ENCODE results near the gene AGFG2.
"Not testable (repeated sequence)": the region's sequence is repeated elsewhere in the genome, so short reads cannot be mapped to it uniquely, and the experiment has no call there.

AGFG2 gene

GRCh38 chr7:100546129-100546925 lies 7.3 kb downstream of the AGFG2 start:
- Histone ChIP-seq H3K27ac (peak overlapping the region in 9 of 11 experiments; percentile 16 to 62 (median 37); a peak in 14 of 22 replicates), H3K9me3 (replicated peaks in 1 of 11) (no peaks in the 10 kb centered on the region), H3K4me1 (peaks cover 60 to 66% (median 62%) of the 10 kb centered on the region in 10 experiments), H3K4me3 (no peak overlapping the region), H3K4me2 (peak overlapping the region; percentile 44 to 85 (median 77)), H3K9ac (peak overlapping the region in 5 of 11 experiments; percentile 0 to 39 (median 22); a peak in 8 of 22 replicates), H4K20me1 (no peaks in the 10 kb centered on the region), H3K36me3 (peaks cover 0 to 14% (median 5%) of the 10 kb centered on the region in 11 experiments; a peak in 10 of 22 replicates), H3K27me3 (no peaks in the 10 kb centered on the region)
- TF ChIP-seq Cebpa-rat (IDR thresholded peaks at IDR 0.05), result no peak

DNA sequence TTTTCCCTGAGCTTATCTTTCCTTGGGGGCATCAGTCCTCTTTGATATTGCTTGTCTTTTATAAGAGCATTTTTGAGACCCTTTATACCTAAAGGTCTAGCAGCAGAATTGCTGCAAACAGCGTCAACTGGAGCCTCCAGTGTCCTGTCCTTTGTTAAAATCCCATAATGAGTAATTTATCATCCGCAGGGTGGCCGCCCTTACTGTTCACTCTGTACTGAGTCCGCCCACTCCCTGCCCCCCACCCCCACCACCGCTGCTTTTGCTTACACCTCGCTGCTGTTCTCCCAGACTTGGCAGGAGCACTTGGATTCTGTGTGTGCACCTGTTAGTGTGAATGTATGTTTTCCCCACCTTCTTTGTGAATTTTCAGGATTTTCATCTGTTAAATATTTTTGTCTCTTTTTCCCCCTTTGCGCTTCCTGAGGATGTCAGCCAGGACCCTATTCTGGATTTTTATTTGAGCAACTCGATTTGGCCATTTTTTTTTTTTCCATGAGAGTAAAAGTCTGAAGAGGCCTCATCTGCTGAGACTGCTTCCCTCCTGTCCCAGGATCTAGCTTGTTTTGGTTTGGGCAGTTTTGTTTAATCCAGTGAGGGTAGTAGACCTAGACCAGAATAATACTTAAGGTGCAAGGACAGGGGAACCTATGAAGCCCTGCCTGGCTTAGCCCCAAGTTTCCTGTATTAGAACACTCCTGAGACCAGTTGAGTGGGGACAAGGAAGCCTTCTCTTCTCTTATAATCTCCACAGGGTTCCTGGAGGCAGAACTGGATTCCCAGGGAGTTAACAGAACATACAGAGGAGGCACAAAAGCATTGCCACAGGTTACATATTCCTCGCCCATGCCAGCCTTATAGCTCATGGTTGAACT lies 8.2 kb downstream of the AGFG2 start:
- Histone ChIP-seq H3K4me2 (peak overlapping the region; percentile 50 to 85 (median 78)), H3K4me1 (peaks cover 60 to 66% (median 62%) of the 10 kb centered on the region in 10 experiments), H3K4me3 (no peak overlapping the region), H3K27me3 (no peaks in the 10 kb centered on the region), H3K36me3 (peaks cover 0 to 23% (median 10%) of the 10 kb centered on the region in 11 experiments; a peak in 16 of 22 replicates), H3K27ac (peak overlapping the region in 10 of 11 experiments; percentile 1 to 73 (median 58); a peak in 17 of 22 replicates), H3K9ac (peak overlapping the region in 4 of 11 experiments; percentile 7 to 35 (median 22); a peak in 6 of 22 replicates), H3K9me3 (replicated peaks in 1 of 11) (no peaks in the 10 kb centered on the region), H4K20me1 (no peaks in the 10 kb centered on the region)
- TF ChIP-seq Cebpa-rat (IDR thresholded peaks at IDR 0.05), result no peak

- Histone ChIP-seq H3K9me3 (replicated peaks in 1 of 11) (no peaks in the 10 kb centered on the region), H3K4me3 (no peak overlapping the region), H3K36me3 (peaks cover 3 to 30% (median 17%) of the 10 kb centered on the region in 11 experiments; a peak in 20 of 22 replicates), H3K9ac (peak overlapping the region in 5 of 11 experiments; percentile 7 to 41 (median 22); a peak in 8 of 22 replicates), H3K27ac (peak overlapping the region; percentile 1 to 73 (median 55); a peak in 17 of 22 replicates), H4K20me1 (no peaks in the 10 kb centered on the region), H3K27me3 (no peaks in the 10 kb centered on the region), H3K4me2 (peak overlapping the region; percentile 50 to 85 (median 78)), H3K4me1 (peaks cover 60 to 66% (median 62%) of the 10 kb centered on the region in 10 experiments)
- TF ChIP-seq Cebpa-rat (IDR thresholded peaks at IDR 0.05), result no peak
These were observed 8.9 kb downstream of the AGFG2 start for GRCh38 chr7:100547872-100548271.

GRCh38 chr7:100548446-100548845 lies 9.4 kb downstream of the AGFG2 start:
- not testable (repeated sequence) for H3K9ac ChIP-seq; H3K9me3 ChIP-seq (replicated peaks in 1 of 11); H3K27me3 ChIP-seq; H3K4me3 ChIP-seq; H4K20me1 ChIP-seq
- peaks cover 60 to 66% (median 62%) of the 10 kb centered on the region in 10 experiments for H3K4me1 ChIP-seq
- H3K4me2 ChIP-seq, result peak overlapping the region; percentile 50 to 85 (median 78)
- peak overlapping the region in 9 of 11 experiments; percentile 1 to 73 (median 62); a peak in 10 of 22 replicates for H3K27ac ChIP-seq
- peaks cover 8 to 35% (median 23%) of the 10 kb centered on the region in 11 experiments; a peak in 20 of 22 replicates for H3K36me3 ChIP-seq

- no peak overlapping the region for H3K4me2 ChIP-seq
- no peak overlapping the region for H3K27ac ChIP-seq
- H3K9me3 ChIP-seq (replicated peaks in 1 of 11), result no peaks in the 10 kb centered on the region
- H4K20me1 ChIP-seq, result no peaks in the 10 kb centered on the region; a peak in 1 of 22 replicates
- H3K9ac ChIP-seq, result no peak overlapping the region
- peaks cover 32 to 55% (median 32%) of the 10 kb centered on the region in 10 experiments for H3K4me1 ChIP-seq
- H3K36me3 ChIP-seq, result peaks cover 22 to 75% (median 55%) of the 10 kb centered on the region in 11 experiments
- H3K27me3 ChIP-seq, result no peaks in the 10 kb centered on the region
- H3K4me3 ChIP-seq, result no peak overlapping the region
- no peak for TF ChIP-seq Cebpa-rat (IDR thresholded peaks at IDR 0.05)
These were observed 13.5 kb downstream of the AGFG2 start for GRCh38 chr7:100552532-100552931.

DNA sequence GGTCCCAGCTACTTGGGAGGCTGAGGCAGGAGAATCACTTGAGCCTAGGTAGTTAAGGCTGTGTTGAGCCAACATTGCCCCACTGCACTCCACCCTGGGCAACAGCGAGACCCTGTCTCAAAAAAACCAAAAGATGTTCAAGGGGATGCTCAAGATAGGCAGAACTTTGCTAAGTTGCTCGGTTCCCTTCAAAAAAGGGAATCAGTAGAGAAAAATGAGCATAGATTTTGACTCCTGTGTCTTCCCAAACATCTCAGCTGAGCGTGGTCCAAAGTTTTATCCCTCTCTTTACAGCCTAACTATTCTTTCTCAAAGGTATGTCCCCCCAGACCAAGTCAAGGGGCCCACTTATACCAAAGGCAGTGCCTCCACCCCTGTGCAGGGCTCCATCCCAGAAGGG lies 14.0 kb downstream of the AGFG2 start:
- H3K36me3 ChIP-seq, result peaks cover 22 to 80% (median 57%) of the 10 kb centered on the region in 11 experiments
- TF ChIP-seq Cebpa-rat (IDR thresholded peaks at IDR 0.05), result no peak

DNA sequence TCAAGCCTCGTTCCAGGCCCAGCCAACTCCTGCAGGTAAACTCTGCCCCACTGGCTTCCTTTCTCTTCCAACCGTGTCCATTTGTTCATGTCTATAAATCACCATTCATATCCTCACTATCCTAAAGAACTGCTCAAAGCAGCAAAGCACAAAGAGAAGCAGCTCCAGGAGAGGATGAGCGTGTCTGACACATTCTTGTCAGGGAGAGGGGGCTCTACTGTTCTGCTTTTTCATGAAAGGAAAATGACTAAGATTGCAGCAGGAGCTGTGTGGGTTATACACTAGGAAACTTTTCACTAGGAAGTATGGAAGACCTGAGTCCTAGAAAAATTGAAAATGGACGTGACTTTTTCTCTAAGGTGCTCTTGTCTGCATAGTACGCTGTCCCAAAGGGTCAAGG lies 16.7 kb downstream of the AGFG2 start:
- Histone ChIP-seq H3K4me1 (peaks cover under 1 to 24% (median 2%) of the 10 kb centered on the region in 10 experiments; a peak in 19 of 20 replicates), H3K36me3 (peaks cover 22 to 76% (median 54%) of the 10 kb centered on the region in 11 experiments), H3K9ac (peak overlapping the region in 2 of 11 experiments; percentile 7 to 24; a peak in 2 of 22 replicates)

More for the DNA sequence above, 14.0 kb downstream of the AGFG2 start:
- Histone ChIP-seq H3K27ac (no peak overlapping the region), H3K4me2 (no peak overlapping the region), H3K9me3 (replicated peaks in 1 of 11) (no peaks in the 10 kb centered on the region), H3K9ac (0 out of 22 replicates have a peak overlapping the region, but pooled peaks of 1 of the 11 experiments have one; percentile 9), H3K4me1 (peaks cover 27 to 50% (median 27%) of the 10 kb centered on the region in 10 experiments), H3K4me3 (no peak overlapping the region), H4K20me1 (no peaks in the 10 kb centered on the region; a peak in 1 of 22 replicates), H3K27me3 (no peaks in the 10 kb centered on the region)

GRCh38 chr7:100556541-100556940 lies 17.5 kb downstream of the AGFG2 start:
- H3K27me3 ChIP-seq, result no peaks in the 10 kb centered on the region
- no peaks in the 10 kb centered on the region for H3K9me3 ChIP-seq (replicated peaks in 1 of 11)
- peak overlapping the region in 2 of 11 experiments; percentile 2 to 28; a peak in 1 of 22 replicates for H3K4me2 ChIP-seq
- TF ChIP-seq Cebpa-rat (IDR thresholded peaks at IDR 0.05), result no peak
- H3K4me1 ChIP-seq, result peaks cover 0 to 23% (median 1%) of the 10 kb centered on the region in 10 experiments; a peak in 8 of 20 replicates
- H3K36me3 ChIP-seq, result peaks cover 22 to 73% (median 50%) of the 10 kb centered on the region in 11 experiments
- H4K20me1 ChIP-seq, result no peaks in the 10 kb centered on the region; a peak in 1 of 22 replicates
- H3K4me3 ChIP-seq, result no peak overlapping the region
- H3K27ac ChIP-seq, result peak overlapping the region in 1 of 11 experiments; percentile 54; a peak in 1 of 22 replicates
- H3K9ac ChIP-seq, result peak overlapping the region in 3 of 11 experiments; percentile 7 to 24 (median 23); a peak in 4 of 22 replicates

More for the DNA sequence above, 16.7 kb downstream of the AGFG2 start:
- Histone ChIP-seq H3K27ac (peak overlapping the region in 1 of 11 experiments; percentile 54; a peak in 1 of 22 replicates), H4K20me1 (no peaks in the 10 kb centered on the region; a peak in 1 of 22 replicates), H3K9me3 (replicated peaks in 1 of 11) (no peaks in the 10 kb centered on the region), H3K4me3 (no peak overlapping the region), H3K27me3 (no peaks in the 10 kb centered on the region), H3K4me2 (peak overlapping the region in 1 of 11 experiments; percentile 28; a peak in 1 of 22 replicates)
- TF ChIP-seq Cebpa-rat (IDR thresholded peaks at IDR 0.05), result no peak

Data from BLaER1 treated with 17β-estradiol and CSF1 and Interleukin-3, amounts not matched to agents 10 nM and 100 nM (cell line).